IMR-90 (cell line): ENCODE measurements around the gene IWS1.

ENCODE experiments used
- CEBPB ChIP-seq: IDR thresholded peaks from 2 replicates; pipeline ENCODE4 v1.6.1; 2012; ENCODE audit warnings: low read depth, low read length, improper control_type of control experiment
- CTCF ChIP-seq: conservative IDR thresholded peaks from 2 replicates; pipeline ENCODE4 v1.5.1; 2012; ENCODE audit warnings: mild to moderate bottlenecking, low read depth, low read length, improper control_type of control experiment
- FOS ChIP-seq: fragments of 150-350 bp; IDR thresholded peaks from 2 replicates; pipeline ENCODE4 v1.6.1; 2016; ENCODE audit warnings: low read depth, low read length
- NFE2L2 ChIP-seq: fragments of 150-350 bp; IDR thresholded peaks from 2 replicates; pipeline ENCODE4 v1.6.1; 2016; ENCODE audit warnings: low read depth, mild to moderate bottlenecking, low read length
- POLR2A ChIP-seq: IDR thresholded peaks from 2 replicates; pipeline ENCODE4 v1.6.1; 2012; ENCODE audit warnings: mild to moderate bottlenecking, low read depth, low read length
- RCOR1 ChIP-seq: IDR thresholded peaks from 2 replicates; pipeline ENCODE4 v1.6.1; 2012; ENCODE audit warnings: mild to moderate bottlenecking, low read length, improper control_type of control experiment; ENCODE audit not compliant: insufficient replicate concordance
- RFX5 ChIP-seq: IDR thresholded peaks from 2 replicates; pipeline ENCODE4 v1.8.0; 2012; ENCODE audit warnings: low read depth, mild to moderate bottlenecking, low read length, moderate library complexity
- USF2 ChIP-seq: fragments of 150-350 bp; IDR thresholded peaks from 2 replicates; pipeline ENCODE4 v1.6.1; 2017; ENCODE audit warnings: mild to moderate bottlenecking, antibody characterized with exemption, low read length, low read depth

GRCh38 chr2:127563458-127564428, 37.5 kb upstream of the IWS1 start:
- TF ChIP-seq USF2 (no peak), CTCF (no peak), RCOR1 (no peak), RFX5 (no peak), POLR2A (no peak), NFE2L2 (no peak), CEBPB (no peak), FOS (no peak)
